HCT116 (cell line): ENCODE results near the gene NFATC1. TPM values are rescaled to one million over a fixed set of nuclear protein-coding genes. Genes with fewer than 3 reads are reported as not detected.

Experiments used
- ATAC-seq: fragments of 200-7000 bp; cut with Tn5 transposase; 2 replicates; pipeline ENCODE4 v1.9.1; 2020; ENCODE audit warnings: mild to moderate bottlenecking, moderate library complexity
- BruUV-seq: library from RNA; stranded (reverse); fragments of 400-500 nt; replicated peaks from 2 replicates; lab custom pipeline; 2021; lab: Mats Ljungman, UMichigan
- CTCF ChIA-PET: fragments of 300-600 bp; sonication (Branson Sonifier 250); formaldehyde crosslinking; loops from one replicate; lab custom pipeline; 2021; ENCODE audit warnings: antibody characterized with exemption; lab: Charles Lee
- POLR2A ChIA-PET: fragments of 300-600, 350-600 bp; sonication (Branson Sonifier 250); formaldehyde crosslinking; loops from one replicate; lab custom pipeline; 2021; ENCODE audit warnings: antibody characterized with exemption; lab: Charles Lee
- RAD21 ChIA-PET, 2 experiments: fragments of 300-600 bp; sonication (Branson Sonifier 250); formaldehyde crosslinking; loops; one replicate each; lab custom pipeline; 2023; ENCODE audit warnings: low total read pairs in 2 of 2; ENCODE audit not compliant: uncharacterized antibody in 2 of 2, unreplicated experiment in 2 of 2, low non-redundant PET in 1 of 2; lab: Charles Lee
- DNase-seq: peaks from one replicate; pipeline ENCODE4 v3.0.0-alpha.2; 2010; ENCODE audit warnings: low read depth, low spot score
- H2AFZ ChIP-seq: fragments of 200-600 bp; shearing (Covaris generic), sonication (generic); 2 replicates; pipeline ENCODE4 v1.6.1; 2017; ENCODE audit warnings: low read depth, mixed run types, mixed read lengths, antibody characterized with exemption, low read length; ENCODE audit not compliant: poor library complexity, severe bottlenecking
- H3K27ac ChIP-seq: 2 replicates; pipeline ENCODE4 v1.5.1; 2012; ENCODE audit warnings: low read depth, low read length
- H3K27me3 ChIP-seq: fragments of 200-600 bp; sonication (generic); 2 replicates; pipeline ENCODE4 v1.6.1; 2016; ENCODE audit warnings: mixed run types, low read length, mixed read lengths; ENCODE audit not compliant: insufficient read depth
- H3K36me3 ChIP-seq, 2 experiments: fragments of 200-500 bp in 1 of 2; fragments of 200-600 bp in 1 of 2; sonication (Bioruptor generic) in 1 of 2; sonication (generic) in 1 of 2; 2 replicates each; pipeline versions ENCODE4 v1.5.1 to v1.6.1; 2014 to 2016; ENCODE audit warnings: low read length in 2 of 2, inconsistent platforms in 1 of 2, mixed read lengths in 1 of 2, mixed run types in 1 of 2; ENCODE audit not compliant: insufficient read depth in 2 of 2, control insufficient read depth in 1 of 2
- H3K4me1 ChIP-seq, 2 experiments: fragments of 200-600 bp in 1 of 2; sonication (generic) in 1 of 2; 2 replicates each; pipeline versions ENCODE4 v1.5.1 to v1.6.1; 2012 to 2017; ENCODE audit warnings: low read length in 2 of 2, inconsistent platforms in 1 of 2, mild to moderate bottlenecking in 1 of 2, mixed read lengths in 1 of 2, mixed run types in 1 of 2, moderate library complexity in 1 of 2; ENCODE audit not compliant: insufficient read depth in 2 of 2, control insufficient read depth in 1 of 2
- H3K4me2 ChIP-seq: fragments of 200-600 bp; sonication (generic); 2 replicates; pipeline ENCODE4 v1.6.1; 2017; ENCODE audit warnings: mixed run types, low read length, mixed read lengths
- H3K4me3 ChIP-seq, 2 experiments: fragments of 200-600 bp in 1 of 2; sonication (generic) in 1 of 2; replicated peaks in 1 of 2; 2 replicates each; pipeline ENCODE4 v1.5.1; 2011 to 2016; ENCODE audit warnings: low read length in 2 of 2, control low read depth in 1 of 2, low read depth in 1 of 2, mild to moderate bottlenecking in 1 of 2, mixed read lengths in 1 of 2, mixed run types in 1 of 2
- H3K79me2 ChIP-seq: fragments of 200-600 bp; sonication (generic); 2 replicates; pipeline ENCODE4 v1.6.1; 2017; ENCODE audit warnings: mild to moderate bottlenecking, mixed run types, low read length, moderate library complexity, mixed read lengths; ENCODE audit not compliant: insufficient read depth
- H3K9ac ChIP-seq: fragments of 200-600 bp; sonication (generic); 2 replicates; pipeline ENCODE4 v1.6.1; 2016; ENCODE audit warnings: low read length, mixed read lengths
- H3K9me2 ChIP-seq: fragments of 200-600 bp; sonication (generic), shearing (Covaris generic); 2 replicates; pipeline ENCODE4 v1.6.1; 2017; ENCODE audit warnings: mixed run types, mild to moderate bottlenecking, moderate library complexity; ENCODE audit not compliant: insufficient read depth
- H3K9me3 ChIP-seq, 2 experiments: fragments of 200-500 bp in 1 of 2; fragments of 200-600 bp in 1 of 2; sonication (Bioruptor generic) in 1 of 2; sonication (generic) in 1 of 2; 2 replicates each; pipeline ENCODE4 v1.6.1; 2014 to 2017; ENCODE audit warnings: low read length in 2 of 2, mixed read lengths in 2 of 2, inconsistent platforms in 1 of 2, low read depth in 1 of 2, mild to moderate bottlenecking in 1 of 2, mixed run types in 1 of 2, moderate library complexity in 1 of 2; ENCODE audit not compliant: control insufficient read depth in 1 of 2, insufficient read depth in 1 of 2
- H4K20me1 ChIP-seq: fragments of 200-600 bp; sonication (generic), shearing (Covaris generic); 2 replicates; pipeline ENCODE4 v1.6.1; 2017; ENCODE audit warnings: mixed run types, mild to moderate bottlenecking, moderate library complexity; ENCODE audit not compliant: insufficient read depth
- ATF3 ChIP-seq: IDR thresholded peaks from 2 replicates; pipeline ENCODE4 v1.6.1; 2012
- CBX3 ChIP-seq: IDR thresholded peaks from 2 replicates; pipeline ENCODE4 v1.6.1; 2012; ENCODE audit warnings: low read depth
- CEBPB ChIP-seq: IDR thresholded peaks from 2 replicates; pipeline ENCODE4 v1.6.1; 2012; ENCODE audit warnings: low read depth
- CTCF ChIP-seq, 3 experiments: fragments of 200-600 bp in 1 of 3; sonication (generic) in 1 of 3; IDR thresholded peaks in 2 of 3; conservative IDR thresholded peaks in 1 of 3; 2 replicates each; pipeline ENCODE4 v1.5.1; 2012 to 2017; ENCODE audit warnings: low read depth in 2 of 3, low read length in 2 of 3, antibody characterized with exemption in 1 of 3, borderline replicate concordance in 1 of 3, control low read depth in 1 of 3, mild to moderate bottlenecking in 1 of 3, mixed read lengths in 1 of 3, mixed run types in 1 of 3, moderate library complexity in 1 of 3; ENCODE audit not compliant: insufficient read depth in 1 of 3
- EGR1 ChIP-seq: IDR thresholded peaks from 2 replicates; pipeline ENCODE4 v1.6.1; 2012; ENCODE audit warnings: low read depth
- ELF1 ChIP-seq: IDR thresholded peaks from 2 replicates; pipeline ENCODE4 v1.6.1; 2012; ENCODE audit warnings: low read depth, borderline replicate concordance
- EZH2 ChIP-seq: fragments of 200-600 bp; sonication (generic); IDR thresholded peaks from 2 replicates; pipeline ENCODE4 v1.6.1; 2017; ENCODE audit warnings: antibody characterized with exemption, mixed run types
- EZH2phosphoT487 ChIP-seq: fragments of 200-600 bp; IDR thresholded peaks from 2 replicates; pipeline ENCODE4 v1.6.1; 2018; ENCODE audit warnings: antibody characterized with exemption, borderline replicate concordance
- FOSL1 ChIP-seq: IDR thresholded peaks from 2 replicates; pipeline ENCODE4 v1.6.1; 2012; ENCODE audit warnings: low read depth
- JUND ChIP-seq: IDR thresholded peaks from 2 replicates; pipeline ENCODE4 v1.6.1; 2012
- MAX ChIP-seq: IDR thresholded peaks from 2 replicates; pipeline ENCODE4 v1.6.1; 2012
- POLR2A ChIP-seq: IDR thresholded peaks from 2 replicates; pipeline ENCODE4 v1.7.0; 2011; ENCODE audit warnings: borderline replicate concordance; ENCODE audit not compliant: insufficient read depth, insufficient read length; ENCODE audit errors: extremely low read depth
- POLR2AphosphoS5 ChIP-seq: IDR thresholded peaks from 2 replicates; pipeline ENCODE4 v1.6.1; 2011; ENCODE audit warnings: mild to moderate bottlenecking, low read depth, low read length, moderate library complexity
- RAD21 ChIP-seq: IDR thresholded peaks from 2 replicates; pipeline ENCODE4 v1.6.1; 2012; ENCODE audit warnings: low read depth, mild to moderate bottlenecking
- SP1 ChIP-seq: IDR thresholded peaks from 2 replicates; pipeline ENCODE4 v1.6.1; 2012; ENCODE audit warnings: low read depth
- SRF ChIP-seq: IDR thresholded peaks from 2 replicates; pipeline ENCODE4 v1.6.1; 2012; ENCODE audit warnings: low read depth
- TCF7L2 ChIP-seq: IDR thresholded peaks from 2 replicates; pipeline ENCODE4 v1.7.0; 2011; ENCODE audit warnings: borderline replicate concordance, inconsistent platforms; ENCODE audit not compliant: insufficient read depth, insufficient read length; ENCODE audit errors: extremely low read depth
- YY1 ChIP-seq: IDR thresholded peaks from 2 replicates; pipeline ENCODE4 v1.6.1; 2011; ENCODE audit warnings: low read length, low read depth, moderate library complexity, mild to moderate bottlenecking; ENCODE audit not compliant: insufficient replicate concordance; ENCODE audit errors: extremely low read depth
- ZBTB33 ChIP-seq: IDR thresholded peaks from 2 replicates; pipeline ENCODE4 v1.6.1; 2011; ENCODE audit warnings: mild to moderate bottlenecking, low read length, moderate library complexity; ENCODE audit not compliant: insufficient replicate concordance; ENCODE audit errors: extremely low read depth
- ZFX ChIP-seq: fragments of 450-650 bp; IDR thresholded peaks from 2 replicates; pipeline ENCODE4 v1.6.1; 2017
- intact Hi-C: fragments of 100-400 bp; cut with micrococcal nuclease; formaldehyde crosslinking; loops from 2 replicates; pipeline ENCODE4 v1.10.0; 2022
- total RNA-seq: library from RNA; stranded (reverse); gene quantifications from one replicate; pipeline ENCODE4 v1.2.1, GENCODE V29; 2021; ENCODE audit not compliant: unreplicated experiment

Gene NFATC1
- total RNA-seq, 1 experiment from 2014 or later = 20.8 TPM

GRCh38 chr18:79478484-79479115, 82.9 kb downstream of the NFATC1 start:
- RAD21 ChIA-PET = no interaction called here
- Histone ChIP-seq H3K79me2 (no peaks in the 10 kb centered on the region), H3K4me2 (no peak overlapping the region), H4K20me1 (no peaks in the 10 kb centered on the region), H2AFZ (no peak overlapping the region), H3K9me3 (no peaks in the 10 kb centered on the region), H3K9me2 (no peaks in the 10 kb centered on the region), H3K4me1 (no peaks in the 10 kb centered on the region), H3K9ac (no peak overlapping the region), H3K36me3 (no peaks in the 10 kb centered on the region), H3K27me3 (no peaks in the 10 kb centered on the region), H3K4me3 (no peak overlapping the region), H3K27ac (no peak overlapping the region)
- intact Hi-C loops = no loop called here
- TF ChIP-seq SP1 (no peak), TCF7L2 (no peak), ZBTB33 (no peak), YY1 (no peak), RAD21 (no peak), POLR2A (no peak), ATF3 (no peak), POLR2AphosphoS5 (no peak), EGR1 (no peak), EZH2 (no peak), MAX (no peak), EZH2phosphoT487 (no peak), ELF1 (no peak), JUND (no peak), CTCF (IDR thresholded peaks at IDR 0.05 in 2 of 3, conservative IDR thresholded peaks at IDR 0.05 in 1 of 3; ENCODE audit: borderline replicate concordance in 1 of 3, insufficient read depth in 1 of 3, low read depth in 2 of 3, low read length in 2 of 3) (no peak), SRF (no peak), CBX3 (no peak), CEBPB (no peak), FOSL1 (no peak), ZFX (no peak)
- no peak for ATAC-seq
- no peak for DNase-seq
- BruUV-seq = no TSS peak
- POLR2A ChIA-PET = no interaction called here
- CTCF ChIA-PET = no interaction called here
